ENCODE results near the gene SGCA.

The SGCA gene

DNA sequence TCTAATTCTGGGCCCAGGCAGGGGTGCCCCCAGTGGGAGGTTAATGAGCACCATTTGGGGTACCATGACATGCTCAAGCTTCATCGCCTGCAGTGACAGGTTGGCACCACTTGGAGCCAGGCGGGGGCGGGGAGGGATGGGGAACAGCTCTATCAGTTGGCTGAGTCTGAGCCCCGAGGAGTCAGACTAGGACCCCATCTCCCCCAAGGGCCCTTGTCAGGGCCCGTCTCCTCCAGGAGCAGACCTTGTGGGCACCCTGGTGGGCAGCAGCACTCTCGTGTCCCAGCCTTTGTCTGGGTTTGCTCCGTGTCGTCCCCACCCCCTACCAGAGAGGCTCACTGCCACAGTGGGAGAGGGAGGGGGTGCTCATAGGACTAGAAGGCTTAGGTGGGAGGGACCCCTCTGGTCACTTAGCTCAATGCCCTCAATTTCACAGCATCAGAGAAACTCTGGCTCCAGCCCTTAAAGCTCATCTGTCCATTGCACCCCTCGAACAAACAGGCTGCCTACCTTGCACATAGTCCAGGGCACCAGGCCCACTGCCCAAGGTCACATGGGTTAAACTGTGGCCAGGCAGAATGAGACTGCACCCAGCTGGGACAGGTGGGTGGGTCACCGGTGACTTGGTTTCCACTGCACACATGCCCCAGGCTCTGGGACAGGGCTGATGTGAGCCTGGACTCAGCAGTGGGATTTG, 19.4 kb upstream of the SGCA start:
- Histone ChIP-seq H3K4me3 (peak overlapping the region; percentile 100; the same call in 1 of the 2 replicates), H3K27ac (no peak overlapping the region), H3K9me3 (ENCODE audit: low read depth, low read length) (no peaks in the 10 kb centered on the region), H3K36me3 (ENCODE audit: insufficient read depth, low read length) (peaks cover 41% of the 10 kb centered on the region; the same call in 1 of the 2 replicates), H3K9ac (ENCODE audit: insufficient read length) (no peak overlapping the region)
- TF ChIP-seq EZH2 (IDR thresholded peaks at IDR 0.05) (no peak), POLR2AphosphoS5 (IDR thresholded peaks at IDR 0.05; ENCODE audit: borderline replicate concordance, low read depth, low read length) (no peak), FOXP2 (optimal IDR thresholded peaks at IDR 0.05; ENCODE audit: control extremely low read depth, extremely low read length, insufficient read depth) (no peak)
- no peak for DNase-seq (ENCODE audit: low read depth, low spot score)

DNA sequence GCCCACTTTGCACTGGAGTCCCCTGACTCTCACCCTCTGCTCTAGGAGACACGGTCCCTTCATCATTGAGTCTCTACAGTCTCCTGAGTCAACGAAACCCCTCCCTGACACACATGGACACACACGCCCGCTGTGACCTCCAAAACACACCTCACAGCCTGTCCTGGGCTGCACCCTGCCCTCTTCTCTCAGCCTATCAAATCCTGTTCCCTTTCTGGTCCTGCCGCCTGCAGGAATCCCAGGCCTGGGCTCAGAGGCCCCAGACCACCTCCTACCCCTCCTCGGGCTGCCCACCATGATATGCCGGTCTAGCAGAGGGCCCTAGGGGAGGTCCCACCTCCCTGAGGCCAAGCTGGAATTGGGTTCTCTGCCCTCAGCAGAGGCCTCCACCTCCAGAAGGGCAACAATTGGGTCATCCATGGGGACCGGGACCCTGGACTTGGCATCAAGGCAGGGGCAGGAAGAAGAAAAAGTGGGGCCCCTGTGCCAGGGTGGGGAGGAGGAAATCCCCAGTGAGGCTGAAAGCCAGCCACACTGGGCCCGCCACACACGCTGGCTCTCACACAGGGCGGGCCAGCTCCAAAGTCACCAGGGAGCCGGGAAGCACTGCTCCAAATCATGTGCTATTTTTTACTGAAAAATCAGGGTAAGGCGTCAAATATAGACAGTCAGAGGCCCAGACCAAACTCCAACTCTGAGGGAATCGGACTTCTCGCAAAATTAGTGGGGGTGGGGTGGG, 18.7 kb upstream of the SGCA start:
- peaks cover 34% of the 10 kb centered on the region; the same call in 1 of the 2 replicates for H3K36me3 ChIP-seq (ENCODE audit: insufficient read depth, low read length)
- no peak for TF ChIP-seq POLR2AphosphoS5 (IDR thresholded peaks at IDR 0.05; ENCODE audit: borderline replicate concordance, low read depth, low read length)
- TF ChIP-seq EZH2 (IDR thresholded peaks at IDR 0.05), result no peak
- TF ChIP-seq FOXP2 (optimal IDR thresholded peaks at IDR 0.05; ENCODE audit: control extremely low read depth, extremely low read length, insufficient read depth), result no peak
- no peak for DNase-seq (ENCODE audit: low read depth, low spot score)
- no peak overlapping the region for H3K9ac ChIP-seq (ENCODE audit: insufficient read length)
- H3K27ac ChIP-seq, result 0 out of 2 replicates have a peak overlapping the region, but pooled peaks have one; percentile 5
- H3K9me3 ChIP-seq (ENCODE audit: low read depth, low read length), result no peaks in the 10 kb centered on the region
- peak overlapping the region; percentile 100 for H3K4me3 ChIP-seq

DNA sequence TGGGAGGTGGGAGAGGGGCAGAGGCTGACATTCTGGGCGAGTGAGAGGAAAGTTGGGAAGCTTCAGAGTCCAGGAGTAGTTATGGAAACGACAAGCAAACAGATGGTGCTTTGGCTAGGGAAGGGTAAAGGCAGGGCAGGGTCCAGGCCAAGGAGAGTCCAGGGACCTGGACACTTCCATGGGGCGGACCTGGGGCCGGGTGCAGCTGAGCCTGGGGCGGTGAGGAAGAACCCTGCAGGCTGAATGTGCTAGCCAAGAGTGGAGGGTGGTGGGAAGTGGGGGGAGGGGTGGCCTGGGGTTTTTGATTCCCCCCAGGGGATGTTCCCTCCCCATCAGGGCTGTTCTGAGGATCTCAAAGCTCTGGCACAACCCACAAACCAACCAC, 18.0 kb upstream of the SGCA start:
- no peaks in the 10 kb centered on the region for H3K9me3 ChIP-seq (ENCODE audit: low read depth, low read length)
- peak overlapping the region; percentile 100 for H3K4me3 ChIP-seq
- H3K27ac ChIP-seq, result peak overlapping the region; percentile 5; the same call in 1 of the 2 replicates
- H3K9ac ChIP-seq (ENCODE audit: insufficient read length), result peak overlapping the region; percentile 55
- DNase-seq (ENCODE audit: low read depth, low spot score), result no peak
- H3K36me3 ChIP-seq (ENCODE audit: insufficient read depth, low read length), result peaks cover 26% of the 10 kb centered on the region; the same call in 1 of the 2 replicates
- TF ChIP-seq FOXP2 (optimal IDR thresholded peaks at IDR 0.05; ENCODE audit: control extremely low read depth, extremely low read length, insufficient read depth) (no peak), POLR2AphosphoS5 (IDR thresholded peaks at IDR 0.05; ENCODE audit: borderline replicate concordance, low read depth, low read length) (no peak), EZH2 (IDR thresholded peaks at IDR 0.05) (no peak)

DNA sequence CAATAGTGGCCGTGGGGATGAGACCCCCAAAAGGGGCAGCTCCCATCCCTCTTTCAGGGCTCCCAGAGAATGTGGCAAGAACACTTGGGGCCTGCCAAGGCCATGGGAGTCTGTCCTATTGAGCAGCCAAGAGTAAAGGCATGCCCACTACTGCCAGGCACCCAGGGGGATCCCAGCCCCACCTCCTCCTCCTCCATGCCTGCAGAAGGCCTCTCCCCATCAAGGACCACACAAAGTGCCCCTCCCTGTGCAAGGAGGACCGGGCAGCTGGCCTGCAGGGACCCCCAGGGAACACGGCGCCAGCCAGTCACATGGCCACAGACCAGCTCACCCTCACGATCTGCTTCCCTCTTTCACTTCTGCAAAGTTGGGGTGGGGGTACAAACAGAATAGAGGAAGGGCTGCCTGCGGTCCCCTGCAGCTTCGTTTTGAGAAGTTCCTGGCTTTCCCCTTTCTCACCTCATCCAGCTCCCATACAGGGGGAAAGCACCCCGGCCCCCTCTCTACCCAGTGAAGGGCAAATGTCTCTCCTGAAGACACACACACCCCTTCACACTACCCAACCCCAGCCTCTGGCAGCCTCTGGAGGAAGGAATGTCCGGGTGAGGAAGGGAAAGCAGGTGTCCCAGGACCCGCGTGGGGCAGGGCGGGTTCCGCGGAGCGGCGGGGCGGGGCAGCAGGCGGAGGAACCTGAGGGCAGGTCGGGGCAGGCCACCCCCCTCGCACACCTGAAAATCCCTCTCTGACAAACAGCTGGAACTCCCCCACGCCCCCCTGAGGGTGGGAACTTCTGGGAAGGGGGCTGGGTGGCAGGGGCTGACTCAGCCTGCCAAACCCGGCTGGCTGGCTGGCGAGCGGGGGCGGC, 17.3 kb upstream of the SGCA start:
- Histone ChIP-seq H3K27ac (peak overlapping the region; percentile 31; the same call in 1 of the 2 replicates), H3K36me3 (ENCODE audit: insufficient read depth, low read length) (peaks cover 21% of the 10 kb centered on the region; the same call in 1 of the 2 replicates), H3K9ac (ENCODE audit: insufficient read length) (peak overlapping the region; percentile 61), H3K9me3 (ENCODE audit: low read depth, low read length) (no peaks in the 10 kb centered on the region), H3K4me3 (peak overlapping the region; percentile 100)
- DNase-seq (ENCODE audit: low read depth, low spot score), result no peak
- TF ChIP-seq FOXP2 (optimal IDR thresholded peaks at IDR 0.05; ENCODE audit: control extremely low read depth, extremely low read length, insufficient read depth) (no peak), POLR2AphosphoS5 (IDR thresholded peaks at IDR 0.05; ENCODE audit: borderline replicate concordance, low read depth, low read length) (no peak)

DNA sequence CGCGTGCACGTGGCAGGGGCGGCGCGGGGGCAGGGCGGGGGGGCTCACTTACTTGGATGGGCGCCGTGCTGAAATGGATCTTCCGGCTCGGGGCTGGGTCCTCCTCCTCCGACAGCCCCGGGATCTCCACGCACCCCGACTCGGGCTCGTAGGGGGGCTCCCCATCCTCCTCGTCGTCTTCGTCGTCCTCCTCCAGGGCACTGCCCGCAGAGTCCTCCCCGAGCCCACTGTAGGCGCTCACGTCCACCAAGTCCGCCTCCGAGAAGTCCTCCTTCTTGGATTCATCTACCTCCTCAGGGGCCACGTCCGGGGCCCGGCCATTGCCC, 16.8 kb upstream of the SGCA start:
- no peaks in the 10 kb centered on the region for H3K9me3 ChIP-seq (ENCODE audit: low read depth, low read length)
- H3K36me3 ChIP-seq (ENCODE audit: insufficient read depth, low read length), result peaks cover 15% of the 10 kb centered on the region; the same call in 1 of the 2 replicates
- H3K4me3 ChIP-seq, result peak overlapping the region; percentile 100
- peak overlapping the region; percentile 60; the same call in 1 of the 2 replicates for H3K27ac ChIP-seq
- no peak for DNase-seq (ENCODE audit: low read depth, low spot score)
- no peak for TF ChIP-seq EZH2 (IDR thresholded peaks at IDR 0.05)
- TF ChIP-seq POLR2AphosphoS5 (IDR thresholded peaks at IDR 0.05; ENCODE audit: borderline replicate concordance, low read depth, low read length), result 0 out of 2 replicates have a peak, but pooled peaks have one; percentile 17
- TF ChIP-seq FOXP2 (optimal IDR thresholded peaks at IDR 0.05; ENCODE audit: control extremely low read depth, extremely low read length, insufficient read depth), result no peak
- H3K9ac ChIP-seq (ENCODE audit: insufficient read length), result peak overlapping the region; percentile 91

DNA sequence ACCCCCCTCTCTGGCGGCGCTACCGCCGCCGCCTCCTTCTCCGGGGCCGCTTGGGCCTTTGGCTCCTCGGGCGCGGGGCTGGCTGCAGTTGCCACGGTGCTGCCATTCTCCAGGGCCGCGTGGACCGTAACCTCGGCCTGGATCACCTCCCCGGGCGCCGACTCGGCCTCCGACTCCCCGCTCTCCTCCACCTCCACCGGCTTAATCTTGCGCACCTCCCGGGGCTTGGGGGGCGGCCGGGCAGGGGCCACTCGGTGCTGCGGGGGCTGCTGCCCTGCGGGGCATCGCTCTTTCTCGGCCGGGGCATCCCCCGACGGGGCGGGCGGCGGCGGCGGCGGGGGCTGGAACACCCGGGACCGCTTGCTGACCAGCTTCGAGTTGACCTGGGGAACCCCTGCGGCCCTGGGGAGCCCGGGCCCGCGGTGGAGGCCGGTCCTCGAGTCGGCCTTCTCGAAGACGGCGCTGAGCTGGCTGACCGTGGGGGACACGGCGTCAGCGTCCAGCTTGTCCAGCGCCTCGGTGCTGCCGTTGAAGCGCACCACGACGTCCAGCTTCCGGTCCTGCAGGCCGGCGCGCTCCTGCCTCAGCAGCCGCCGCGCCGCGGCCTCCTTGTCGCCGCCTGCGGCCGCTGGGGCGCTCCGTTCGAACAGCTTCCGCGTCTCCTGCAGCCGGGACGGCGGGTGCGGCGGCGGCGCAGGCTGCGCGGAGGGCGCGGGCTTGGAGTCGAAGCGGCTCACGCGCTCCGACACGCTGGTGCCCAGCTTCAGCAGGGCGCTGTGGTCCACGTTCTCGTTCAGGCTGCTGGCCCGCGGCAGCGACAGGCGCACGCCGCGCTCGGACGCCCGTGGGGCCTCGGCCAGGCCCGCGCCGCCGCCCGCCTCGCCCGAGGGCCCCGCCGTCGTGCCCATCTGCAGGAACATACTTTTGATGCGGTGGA, 16.1 kb upstream of the SGCA start:
- no peak for DNase-seq (ENCODE audit: low read depth, low spot score)

More for the DNA sequence above, 16.1 kb upstream of the SGCA start:
- H3K9me3 ChIP-seq (ENCODE audit: low read depth, low read length), result no peaks in the 10 kb centered on the region
- TF ChIP-seq POLR2AphosphoS5 (IDR thresholded peaks at IDR 0.05; ENCODE audit: borderline replicate concordance, low read depth, low read length), result no peak; the same call in 1 of the 2 replicates
- no peak for TF ChIP-seq FOXP2 (optimal IDR thresholded peaks at IDR 0.05; ENCODE audit: control extremely low read depth, extremely low read length, insufficient read depth)
- no peak for TF ChIP-seq EZH2 (IDR thresholded peaks at IDR 0.05)
- H3K36me3 ChIP-seq (ENCODE audit: insufficient read depth, low read length), result peaks cover 9% of the 10 kb centered on the region; the same call in 1 of the 2 replicates
- H3K27ac ChIP-seq, result peak overlapping the region; percentile 60; the same call in 1 of the 2 replicates
- H3K4me3 ChIP-seq, result peak overlapping the region; percentile 100
- peak overlapping the region; percentile 91 for H3K9ac ChIP-seq (ENCODE audit: insufficient read length)
